Spleen (tissue), 11 donors: ENCODE data around the gene PALD1. TPM values are rescaled to one million over a fixed set of nuclear protein-coding genes. Genes with fewer than 3 reads are reported as not detected.

Experiments
- DNase-seq: peaks from one replicate; pipeline ENCODE4 v3.0.0-alpha.2; 2020
- H3K27ac ChIP-seq, 8 donors: fragments of 200-600 bp; sonication (generic) in 7 of 8; 1 replicate in 4 of 8; 2 replicates in 4 of 8; pipeline versions ENCODE4 v1.5.0 to v1.8.0; 2016 to 2021; ENCODE audit warnings: inconsistent platforms in 4 of 8, mild to moderate bottlenecking in 4 of 8, moderate library complexity in 1 of 8
- H3K27me3 ChIP-seq, 7 donors: fragments of 200-600 bp; sonication (generic) in 6 of 7; replicated peaks in 1 of 7; 1 replicate in 4 of 7; 2 replicates in 3 of 7; pipeline versions ENCODE4 v1.5.0 to v1.8.0; 2016 to 2021; ENCODE audit warnings: inconsistent platforms in 3 of 7, mild to moderate bottlenecking in 1 of 7
- H3K36me3 ChIP-seq, 6 donors: fragments of 200-600 bp; sonication (generic) in 5 of 6; 1 replicate in 4 of 6; 2 replicates in 2 of 6; pipeline versions ENCODE4 v1.5.0 to v1.8.0; 2016 to 2021; ENCODE audit warnings: inconsistent platforms in 2 of 6
- H3K4me1 ChIP-seq, 6 donors: fragments of 200-600 bp; sonication (generic) in 5 of 6; 1 replicate in 3 of 6; 2 replicates in 3 of 6; pipeline versions ENCODE4 v1.5.0 to v1.8.0; 2016 to 2021; ENCODE audit warnings: inconsistent platforms in 3 of 6
- H3K4me3 ChIP-seq, 8 donors: fragments of 200-600 bp; sonication (generic) in 7 of 8; 1 replicate in 4 of 8; 2 replicates in 4 of 8; pipeline versions ENCODE4 v1.5.0 to v1.8.0; 2016 to 2021; ENCODE audit warnings: inconsistent platforms in 4 of 8, mild to moderate bottlenecking in 4 of 8, moderate library complexity in 2 of 8
- H3K9me3 ChIP-seq, 8 donors: fragments of 200-600 bp; sonication (generic) in 7 of 8; 1 replicate in 4 of 8; 2 replicates in 4 of 8; pipeline versions ENCODE4 v1.5.0 to v1.8.0; 2016 to 2021; ENCODE audit warnings: inconsistent platforms in 4 of 8
- POLR2A ChIP-seq, 3 donors: fragments of 450-650 bp; IDR thresholded peaks; one replicate each; pipeline ENCODE4 v1.5.1; 2017; ENCODE audit warnings: antibody characterized with exemption in 3 of 3, mild to moderate bottlenecking in 1 of 3
- POLR2AphosphoS5 ChIP-seq, 3 donors: sonication (generic); formaldehyde crosslinking; IDR thresholded peaks; one replicate each; pipeline ENCODE4 v1.5.1; 2017; ENCODE audit warnings: antibody characterized with exemption in 3 of 3
- WGBS, 5 donors: extraction: QIAGEN DNeasy Blood & Tissue Kit in 3 of 5; methylation state at CpG; one replicate each; pipeline versions ENCODE4 v1.1.5 to v1.1.7; 2013 to 2018; 5-methylcytosine and 5-hydroxymethylcytosine counted together
- intact Hi-C: fragments of 100-400 bp; cut with DNase I; formaldehyde crosslinking; loops from one replicate; pipeline ENCODE4 v1.15.0; 2023; ENCODE audit warnings: low total_unique reads
- polyA plus RNA-seq, 3 donors: library from polyadenylated mRNA; stranded (reverse); fragments of 200-250 nt; gene quantifications; one replicate each; pipeline ENCODE4 v1.2.1, GENCODE V29; 2013
- total RNA-seq, 7 donors: library from RNA; depleted of rRNA in 3 of 7; stranded (reverse); fragments of >200 nt in 3 of 7; fragmentation: NEBNext Ultra II Directional in 4 of 7; extraction: Animal tissue kit (Norgen Biotek cat#: 25700) in 4 of 7; gene quantifications; one replicate each; pipeline versions ENCODE4 v1.1.0 to v1.2.1, GENCODE V29; 2016 to 2021
- TF ChIP-seq, protein P1 (sequence below), 11 experiments: fragments of 200-600 bp in 7 of 11; fragments of 450-650 bp in 4 of 11; sonication (generic) in 4 of 11; IDR thresholded peaks in 8 of 11; conservative IDR thresholded peaks in 3 of 11; 1 replicate in 7 of 11; 2 replicates in 4 of 11; pipeline versions ENCODE4 v1.4.0 to v1.8.0; 2016 to 2021; ENCODE audit warnings: antibody characterized with exemption in 11 of 11, inconsistent platforms in 4 of 11, mild to moderate bottlenecking in 1 of 11
- donor health status: healthy with polysubstance abuse.
- donor health status: DM: no; HTN: no; CAD: no; lungs with moderate emphysema.
- donor health status: DM: no; HTN: no; CAD: no.
- donor health status: Bipolar disorder and iron deficiency.
- donor health status: healthy.
- donor health status: DM: no; HTN: no; CAD: no.
- donor health status: DM: yes; HTN: yes; CAD: no.

The PALD1 gene
- total and polyA plus RNA-seq, 10 donors: 7.7 to 27.8 (median 19.5) TPM

DNA sequence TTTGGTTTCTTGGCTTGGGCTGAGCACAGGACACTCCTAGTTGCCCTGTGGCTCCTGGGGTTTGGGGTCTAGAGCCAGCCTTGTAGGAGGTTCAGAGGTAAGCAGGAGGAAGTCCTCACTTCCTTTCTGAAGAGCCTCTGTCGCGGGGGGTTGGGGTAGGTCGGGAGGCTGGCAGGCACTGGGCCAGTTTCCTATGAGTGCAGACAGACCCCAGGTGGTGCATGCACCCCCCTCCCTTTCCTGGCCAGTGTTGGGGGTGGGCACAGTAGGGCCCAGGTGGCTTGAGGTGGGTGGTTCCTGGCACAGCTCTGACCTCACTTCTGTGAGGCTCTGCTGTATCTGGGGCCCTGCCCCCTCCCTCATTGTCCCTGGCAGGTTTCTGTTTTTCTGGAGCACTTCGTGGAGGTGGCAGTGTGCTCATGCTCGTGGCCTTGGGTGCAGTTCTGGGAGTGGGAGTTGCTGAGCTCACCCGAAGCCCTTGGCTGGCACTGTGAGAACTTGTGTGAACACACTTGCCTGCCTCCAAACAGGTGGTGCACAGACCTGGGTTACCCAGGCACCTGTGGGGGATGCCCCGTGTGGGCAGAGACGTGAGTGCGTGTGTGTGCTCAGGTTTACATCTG is 1.8 kb downstream of the PALD1 start:
- no peaks in the 10 kb centered on the region for H3K9me3 ChIP-seq
- 17 to 31% (median 20%) methylated on average over 7 to 9 of the region's 9 CpGs for WGBS, 5 donors
- intact Hi-C loops: no loop called here
- H3K4me1 ChIP-seq: peaks cover 55 to 78% (median 63%) of the 10 kb centered on the region in 6 donors
- H3K4me3 ChIP-seq: peak overlapping the region in 7 of 8 donors; percentile 51 to 85 (median 62)
- no peaks in the 10 kb centered on the region for H3K36me3 ChIP-seq
- peak overlapping the region in 6 of 8 donors; percentile 55 to 85 (median 80) for H3K27ac ChIP-seq
- no peak for DNase-seq
- TF ChIP-seq POLR2A (IDR thresholded peaks at IDR 0.05): no peak
- TF ChIP-seq, protein P1, sequence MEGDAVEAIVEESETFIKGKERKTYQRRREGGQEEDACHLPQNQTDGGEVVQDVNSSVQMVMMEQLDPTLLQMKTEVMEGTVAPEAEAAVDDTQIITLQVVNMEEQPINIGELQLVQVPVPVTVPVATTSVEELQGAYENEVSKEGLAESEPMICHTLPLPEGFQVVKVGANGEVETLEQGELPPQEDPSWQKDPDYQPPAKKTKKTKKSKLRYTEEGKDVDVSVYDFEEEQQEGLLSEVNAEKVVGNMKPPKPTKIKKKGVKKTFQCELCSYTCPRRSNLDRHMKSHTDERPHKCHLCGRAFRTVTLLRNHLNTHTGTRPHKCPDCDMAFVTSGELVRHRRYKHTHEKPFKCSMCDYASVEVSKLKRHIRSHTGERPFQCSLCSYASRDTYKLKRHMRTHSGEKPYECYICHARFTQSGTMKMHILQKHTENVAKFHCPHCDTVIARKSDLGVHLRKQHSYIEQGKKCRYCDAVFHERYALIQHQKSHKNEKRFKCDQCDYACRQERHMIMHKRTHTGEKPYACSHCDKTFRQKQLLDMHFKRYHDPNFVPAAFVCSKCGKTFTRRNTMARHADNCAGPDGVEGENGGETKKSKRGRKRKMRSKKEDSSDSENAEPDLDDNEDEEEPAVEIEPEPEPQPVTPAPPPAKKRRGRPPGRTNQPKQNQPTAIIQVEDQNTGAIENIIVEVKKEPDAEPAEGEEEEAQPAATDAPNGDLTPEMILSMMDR (IDR thresholded peaks at IDR 0.05 in 8 of 11, conservative IDR thresholded peaks at IDR 0.05 in 3 of 11): no peak
- peak in 2 of 3 donors; percentile 23 to 57 for TF ChIP-seq POLR2AphosphoS5 (IDR thresholded peaks at IDR 0.05)
- H3K27me3 ChIP-seq: peaks cover 0 to 24% (median 6%) of the 10 kb centered on the region in 7 donors

DNA sequence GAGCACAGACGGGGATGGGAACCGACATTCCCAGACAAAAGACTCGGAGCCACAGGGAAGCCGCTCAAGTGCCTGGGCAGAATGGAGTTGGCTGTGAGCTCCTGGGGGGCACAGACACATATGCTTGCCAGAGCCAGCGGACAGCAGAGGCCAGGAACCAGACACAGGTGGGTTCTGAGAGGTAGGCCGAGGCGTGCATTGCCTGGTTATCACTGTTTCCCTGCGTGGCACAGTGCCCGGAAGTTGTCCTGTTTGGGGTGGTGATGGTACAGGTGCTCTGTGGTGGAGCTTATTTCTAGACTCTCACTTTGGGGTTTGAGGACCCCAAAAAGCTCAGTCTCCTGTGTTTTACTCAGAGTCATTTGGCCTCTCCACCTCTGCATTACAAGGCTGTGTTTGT is 2.5 kb downstream of the PALD1 start:
- H3K27ac ChIP-seq: peak overlapping the region in 6 of 8 donors; percentile 55 to 85 (median 80)
- peaks cover 55 to 80% (median 63%) of the 10 kb centered on the region in 6 donors for H3K4me1 ChIP-seq
- peaks cover 0 to 6% (median 0%) of the 10 kb centered on the region in 6 donors for H3K36me3 ChIP-seq
- WGBS, 5 donors: 71 to 86% (median 78%) methylated on average over 9 of the region's 9 CpGs
- no peak for DNase-seq
- H3K9me3 ChIP-seq: no peaks in the 10 kb centered on the region
- peak overlapping the region in 1 of 8 donors; percentile 85 for H3K4me3 ChIP-seq
- peaks cover 0 to 24% (median 6%) of the 10 kb centered on the region in 7 donors for H3K27me3 ChIP-seq
- TF ChIP-seq, protein P1 (IDR thresholded peaks at IDR 0.05 in 8 of 11, conservative IDR thresholded peaks at IDR 0.05 in 3 of 11): no peak
- TF ChIP-seq POLR2AphosphoS5 (IDR thresholded peaks at IDR 0.05) (no peak), POLR2A (IDR thresholded peaks at IDR 0.05) (no peak)
- intact Hi-C loops: no loop called here

DNA sequence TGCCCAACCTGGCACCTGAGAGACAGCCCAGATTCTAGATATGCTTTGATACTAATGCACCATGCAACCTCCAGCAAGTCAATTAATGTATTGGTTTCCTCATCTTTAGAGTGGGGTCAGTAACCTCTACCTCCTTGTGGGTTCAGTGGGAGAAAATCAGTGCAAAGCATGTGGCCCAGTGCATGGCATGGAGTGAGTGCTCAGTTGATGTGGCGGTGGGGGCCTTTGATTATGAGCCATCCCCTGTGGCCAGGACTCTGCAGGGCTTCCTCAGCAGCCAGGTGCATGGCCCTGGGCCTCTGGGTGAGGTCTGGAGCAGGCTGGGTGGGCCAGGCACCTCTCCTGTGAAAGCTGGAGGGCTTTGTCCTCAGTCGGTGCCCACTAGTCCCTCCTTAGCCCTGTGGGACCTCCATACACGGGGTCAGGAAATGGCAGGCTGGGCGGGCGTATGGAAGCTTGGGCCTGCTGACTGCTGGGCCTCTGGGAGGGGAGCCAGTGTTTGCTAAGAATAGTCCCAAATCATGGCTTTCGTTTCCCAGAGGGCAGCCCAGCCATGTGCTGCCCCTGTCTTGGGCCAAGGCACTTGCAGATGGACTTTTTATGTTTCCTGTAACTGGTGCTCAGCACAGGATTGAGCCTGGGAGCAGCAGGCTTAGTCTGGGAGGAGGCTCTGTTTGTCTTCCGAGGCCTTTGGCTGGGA is 3.4 kb downstream of the PALD1 start:
- Histone ChIP-seq H3K36me3 (peaks cover 0 to 13% (median 0%) of the 10 kb centered on the region in 6 donors), H3K9me3 (no peaks in the 10 kb centered on the region), H3K4me1 (peaks cover 55 to 83% (median 67%) of the 10 kb centered on the region in 6 donors), H3K27me3 (peaks cover 0 to 24% (median 6%) of the 10 kb centered on the region in 7 donors), H3K27ac (peak overlapping the region in 6 of 8 donors; percentile 45 to 85 (median 76)), H3K4me3 (no peak overlapping the region)
- 22 to 83% (median 58%) methylated on average over 1 to 7 of the region's 7 CpGs for WGBS, 5 donors
- TF ChIP-seq, protein P1 (IDR thresholded peaks at IDR 0.05 in 8 of 11, conservative IDR thresholded peaks at IDR 0.05 in 3 of 11): no peak
- peak; percentile 59 to 74 (median 69) for TF ChIP-seq POLR2AphosphoS5 (IDR thresholded peaks at IDR 0.05)
- DNase-seq: peak; percentile 84
- intact Hi-C loops: no loop called here
